PC-9 (cell line): ENCODE data around the gene ADAM19.

ENCODE experiments used
- EZH2 ChIP-seq: fragments of 200-600 bp; sonication (generic); IDR thresholded peaks from 2 replicates; pipeline ENCODE4 v1.8.0; 2017; ENCODE audit warnings: antibody characterized with exemption, low read depth
- TF ChIP-seq, protein P1 (sequence below): fragments of 200-600 bp; sonication (generic); conservative IDR thresholded peaks from 2 replicates; pipeline ENCODE4 v1.6.1; 2017; ENCODE audit warnings: mixed run types, antibody characterized with exemption, mild to moderate bottlenecking, moderate library complexity

DNA sequence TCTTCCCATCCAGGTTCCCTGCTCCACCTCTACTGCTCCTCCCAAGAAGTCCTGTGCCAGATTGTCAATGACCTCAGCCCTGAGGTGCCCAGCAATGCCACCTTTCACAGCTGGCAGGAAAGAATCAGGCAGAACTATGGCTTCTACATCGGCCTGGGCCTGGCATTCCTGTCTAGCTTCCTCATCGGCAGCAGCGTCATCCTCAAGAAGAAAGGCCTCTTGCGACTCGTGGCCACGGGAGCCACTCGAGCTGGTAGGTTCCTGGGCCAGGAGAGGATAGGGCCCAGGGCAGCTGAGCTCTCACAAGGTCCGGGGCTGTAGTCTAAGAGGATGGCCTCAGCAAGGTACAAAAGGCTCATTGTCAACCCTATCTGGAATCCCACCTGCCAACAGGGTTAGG lies 112.5 kb downstream of the ADAM19 start:
- TF ChIP-seq, protein P1, sequence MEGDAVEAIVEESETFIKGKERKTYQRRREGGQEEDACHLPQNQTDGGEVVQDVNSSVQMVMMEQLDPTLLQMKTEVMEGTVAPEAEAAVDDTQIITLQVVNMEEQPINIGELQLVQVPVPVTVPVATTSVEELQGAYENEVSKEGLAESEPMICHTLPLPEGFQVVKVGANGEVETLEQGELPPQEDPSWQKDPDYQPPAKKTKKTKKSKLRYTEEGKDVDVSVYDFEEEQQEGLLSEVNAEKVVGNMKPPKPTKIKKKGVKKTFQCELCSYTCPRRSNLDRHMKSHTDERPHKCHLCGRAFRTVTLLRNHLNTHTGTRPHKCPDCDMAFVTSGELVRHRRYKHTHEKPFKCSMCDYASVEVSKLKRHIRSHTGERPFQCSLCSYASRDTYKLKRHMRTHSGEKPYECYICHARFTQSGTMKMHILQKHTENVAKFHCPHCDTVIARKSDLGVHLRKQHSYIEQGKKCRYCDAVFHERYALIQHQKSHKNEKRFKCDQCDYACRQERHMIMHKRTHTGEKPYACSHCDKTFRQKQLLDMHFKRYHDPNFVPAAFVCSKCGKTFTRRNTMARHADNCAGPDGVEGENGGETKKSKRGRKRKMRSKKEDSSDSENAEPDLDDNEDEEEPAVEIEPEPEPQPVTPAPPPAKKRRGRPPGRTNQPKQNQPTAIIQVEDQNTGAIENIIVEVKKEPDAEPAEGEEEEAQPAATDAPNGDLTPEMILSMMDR, result no peak
- TF ChIP-seq EZH2, result no peak
